ENCODE data around the gene TBX5. TPM values are rescaled to one million over a fixed set of nuclear protein-coding genes. Genes with fewer than 3 reads are reported as not detected.

The TBX5 gene
- total RNA-seq, 6 experiments from 2014 or later, result not detected

DNA sequence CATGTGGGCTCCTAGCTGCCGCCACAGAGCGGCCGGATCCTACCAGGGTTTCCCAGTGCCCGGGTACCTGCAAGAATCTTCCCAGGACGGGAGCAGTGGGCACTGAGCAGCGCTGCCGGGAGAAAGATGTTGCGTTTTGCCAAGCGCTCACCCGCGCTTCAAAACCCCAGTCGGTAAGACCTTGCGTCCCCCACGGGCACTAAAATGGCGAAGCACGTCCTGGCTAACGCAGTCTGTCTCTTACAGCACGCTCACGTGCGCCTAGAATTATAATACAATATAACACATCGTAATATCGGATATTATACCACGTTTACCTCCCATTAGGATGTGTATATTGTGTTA is 35.1 kb upstream of the TBX5 start:
- WGBS (ENCODE audit: insufficient coverage, low coverage, low lambda C conversion rate, missing lambda C conversion rate), result 0% methylated on average over 10 of the region's 23 CpGs

DNA sequence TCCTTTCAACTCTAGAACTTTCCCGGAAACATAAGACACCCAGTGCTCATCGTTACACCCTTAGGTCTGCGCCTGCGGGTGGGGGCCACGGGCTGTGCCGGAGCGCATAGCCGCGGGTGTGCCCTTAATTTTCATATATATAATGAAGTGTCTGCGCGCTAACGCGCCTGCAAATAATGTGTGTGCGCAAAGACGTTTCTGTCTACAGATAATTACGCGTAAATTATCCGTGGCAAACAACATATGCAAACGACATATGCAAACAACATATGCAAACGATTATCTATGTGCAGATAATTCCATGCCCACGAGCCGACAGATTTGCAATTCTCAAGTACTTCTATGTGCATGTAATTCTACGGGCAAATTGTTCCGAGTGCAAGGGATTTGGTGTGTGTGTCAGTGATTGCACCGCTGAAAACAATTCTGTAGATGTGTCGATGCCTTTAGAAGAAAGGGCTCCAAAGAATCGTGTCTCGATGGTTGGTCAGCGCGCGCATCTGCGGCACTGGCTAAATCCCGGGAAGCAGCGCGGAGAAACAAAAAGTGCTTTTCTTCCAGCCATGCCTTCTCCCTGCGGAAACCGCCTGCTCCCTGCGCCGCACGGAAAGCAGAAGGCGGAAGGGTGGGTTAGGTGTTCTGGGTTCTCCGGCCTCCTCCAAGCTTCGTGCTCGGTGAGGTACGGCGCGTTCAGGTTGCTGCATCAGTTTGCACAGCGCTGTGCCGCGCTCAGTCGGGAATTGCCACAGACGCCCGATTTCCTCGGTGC is 34.5 kb upstream of the TBX5 start:
- H3K27me3 ChIP-seq, result peaks cover 0 to 32% of the 10 kb centered on the region in 2 donors
- ATAC-seq, result no peak

More for the DNA sequence above, 35.1 kb upstream of the TBX5 start:
- DNase-seq, result no peak
- intact Hi-C loops (cut with DNase I), result no loop called here
- H3K27me3 ChIP-seq, result peaks cover 0 to 35% of the 10 kb centered on the region in 2 donors
- ATAC-seq, result no peak
- H3K36me3 ChIP-seq, result no peaks in the 10 kb centered on the region
- H3K4me1 ChIP-seq, result no peaks in the 10 kb centered on the region
- no peak overlapping the region for H3K27ac ChIP-seq
- H3K4me3 ChIP-seq, result no peak overlapping the region
- TF ChIP-seq, protein P1, sequence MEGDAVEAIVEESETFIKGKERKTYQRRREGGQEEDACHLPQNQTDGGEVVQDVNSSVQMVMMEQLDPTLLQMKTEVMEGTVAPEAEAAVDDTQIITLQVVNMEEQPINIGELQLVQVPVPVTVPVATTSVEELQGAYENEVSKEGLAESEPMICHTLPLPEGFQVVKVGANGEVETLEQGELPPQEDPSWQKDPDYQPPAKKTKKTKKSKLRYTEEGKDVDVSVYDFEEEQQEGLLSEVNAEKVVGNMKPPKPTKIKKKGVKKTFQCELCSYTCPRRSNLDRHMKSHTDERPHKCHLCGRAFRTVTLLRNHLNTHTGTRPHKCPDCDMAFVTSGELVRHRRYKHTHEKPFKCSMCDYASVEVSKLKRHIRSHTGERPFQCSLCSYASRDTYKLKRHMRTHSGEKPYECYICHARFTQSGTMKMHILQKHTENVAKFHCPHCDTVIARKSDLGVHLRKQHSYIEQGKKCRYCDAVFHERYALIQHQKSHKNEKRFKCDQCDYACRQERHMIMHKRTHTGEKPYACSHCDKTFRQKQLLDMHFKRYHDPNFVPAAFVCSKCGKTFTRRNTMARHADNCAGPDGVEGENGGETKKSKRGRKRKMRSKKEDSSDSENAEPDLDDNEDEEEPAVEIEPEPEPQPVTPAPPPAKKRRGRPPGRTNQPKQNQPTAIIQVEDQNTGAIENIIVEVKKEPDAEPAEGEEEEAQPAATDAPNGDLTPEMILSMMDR (IDR thresholded peaks at IDR 0.05), result no peak
- TF ChIP-seq POLR2A (IDR thresholded peaks at IDR 0.05), result no peak
- no peaks in the 10 kb centered on the region for H3K9me3 ChIP-seq

GRCh38 chr12:114439817-114440216 is 33.9 kb upstream of the TBX5 start:
- 4% methylated on average over 19 of the region's 19 CpGs for WGBS (ENCODE audit: insufficient coverage, low coverage, low lambda C conversion rate, missing lambda C conversion rate)
- intact Hi-C loops (cut with DNase I), result no loop called here
- Histone ChIP-seq H3K36me3 (no peaks in the 10 kb centered on the region), H3K4me1 (no peaks in the 10 kb centered on the region), H3K9me3 (no peaks in the 10 kb centered on the region), H3K27me3 (peaks cover 0 to 27% of the 10 kb centered on the region in 2 donors), H3K4me3 (no peak overlapping the region), H3K27ac (no peak overlapping the region)
- no peak for DNase-seq
- no peak for TF ChIP-seq POLR2A (IDR thresholded peaks at IDR 0.05)
- ATAC-seq, result no peak

More for the DNA sequence above, 34.5 kb upstream of the TBX5 start:
- Histone ChIP-seq H3K4me1 (no peaks in the 10 kb centered on the region), H3K27ac (no peak overlapping the region), H3K9me3 (no peaks in the 10 kb centered on the region), H3K36me3 (no peaks in the 10 kb centered on the region), H3K4me3 (no peak overlapping the region)
- intact Hi-C loops (cut with DNase I), result no loop called here
- TF ChIP-seq, protein P1 (IDR thresholded peaks at IDR 0.05), result no peak
- no peak for TF ChIP-seq POLR2A (IDR thresholded peaks at IDR 0.05)
- 2% methylated on average over 26 of the region's 54 CpGs for WGBS (ENCODE audit: insufficient coverage, low coverage, low lambda C conversion rate, missing lambda C conversion rate)
- no peak for DNase-seq

GRCh38 chr12:114439261-114439683 is 33.3 kb upstream of the TBX5 start:
- no peak overlapping the region for H3K4me3 ChIP-seq
- 6% methylated on average over 13 of the region's 25 CpGs for WGBS (ENCODE audit: insufficient coverage, low coverage, low lambda C conversion rate, missing lambda C conversion rate)
- ATAC-seq (no peak), DNase-seq (no peak)
- H3K27ac ChIP-seq, result no peak overlapping the region
- H3K9me3 ChIP-seq, result no peaks in the 10 kb centered on the region
- no peaks in the 10 kb centered on the region for H3K4me1 ChIP-seq
- no peaks in the 10 kb centered on the region for H3K36me3 ChIP-seq
- TF ChIP-seq, protein P1 (IDR thresholded peaks at IDR 0.05), result no peak
- no peak for TF ChIP-seq POLR2A (IDR thresholded peaks at IDR 0.05)
- peaks cover 0 to 24% of the 10 kb centered on the region in 2 donors for H3K27me3 ChIP-seq
- intact Hi-C loops (cut with DNase I), result no loop called here

GRCh38 chr12:114438635-114439256 is 32.8 kb upstream of the TBX5 start:
- no peak overlapping the region for H3K4me3 ChIP-seq
- WGBS (ENCODE audit: insufficient coverage, low coverage, low lambda C conversion rate, missing lambda C conversion rate), result 3% methylated on average over 8 of the region's 8 CpGs

More at GRCh38 chr12:114438635-114439256, 32.8 kb upstream of the TBX5 start:
- DNase-seq (no peak), ATAC-seq (no peak)
- intact Hi-C loops (cut with DNase I), result no loop called here
- no peak for TF ChIP-seq POLR2A (IDR thresholded peaks at IDR 0.05)
- TF ChIP-seq, protein P1 (IDR thresholded peaks at IDR 0.05), result no peak
- Histone ChIP-seq H3K27me3 (peaks cover 0 to 20% of the 10 kb centered on the region in 2 donors), H3K36me3 (no peaks in the 10 kb centered on the region), H3K27ac (no peak overlapping the region), H3K9me3 (no peaks in the 10 kb centered on the region), H3K4me1 (no peaks in the 10 kb centered on the region)

Data from right lobe of liver (tissue), 6 donors.